H1 (cell line): ENCODE results near the gene TFCP2L1. TPM values are rescaled to one million over a fixed set of nuclear protein-coding genes. Genes with fewer than 3 reads are reported as not detected.

Experiments used
- CTCF ChIA-PET: fragments of 300-600 bp; sonication (Branson Sonifier 250); formaldehyde crosslinking; loops from one replicate; lab custom pipeline; 2021; ENCODE audit not compliant: partially characterized antibody; lab: Charles Lee
- POLR2A ChIA-PET: fragments of 300-600 bp; sonication (Branson Sonifier 250); formaldehyde crosslinking; loops from one replicate; lab custom pipeline; 2021; ENCODE audit warnings: inconsistent platforms; ENCODE audit not compliant: partially characterized antibody; lab: Charles Lee
- DNase-seq, 2 experiments: peaks; one replicate each; pipeline versions ENCODE4 v3.0.0 to v3.0.0-alpha.2; 2010 to 2022; ENCODE audit warnings: low spot score in 2 of 2, low read depth in 1 of 2, mixed read lengths in 1 of 2
- FAIRE-seq: peaks from 2 replicates; lab custom pipeline; 2011; peaks lifted over from hg19 to GRCh38; lab: Jason Lieb, UNC
- H2AFZ ChIP-seq: 2 replicates; pipeline ENCODE4 v1.8.1; 2012; ENCODE audit warnings: low read length, inconsistent platforms
- H2AK5ac ChIP-seq: 2 replicates; pipeline ENCODE4 v1.6.1; 2013; ENCODE audit warnings: low read depth, low read length
- H2BK120ac ChIP-seq: replicated peaks from 2 replicates; pipeline ENCODE3; 2013; ENCODE audit warnings: low read depth, low read length, inconsistent platforms
- H2BK12ac ChIP-seq: 2 replicates; pipeline ENCODE4 v1.6.1; 2013; ENCODE audit warnings: low read depth, low read length
- H2BK15ac ChIP-seq: 2 replicates; pipeline ENCODE4 v1.6.1; 2013; ENCODE audit warnings: low read length
- H2BK20ac ChIP-seq: 2 replicates; pipeline ENCODE4 v1.6.1; 2013; ENCODE audit warnings: low read length
- H2BK5ac ChIP-seq: 2 replicates; pipeline ENCODE4 v1.6.1; 2013; ENCODE audit warnings: low read depth, low read length
- H3K14ac ChIP-seq: 2 replicates; pipeline ENCODE4 v1.6.1; 2013; ENCODE audit warnings: inconsistent platforms; ENCODE audit not compliant: insufficient read length
- H3K18ac ChIP-seq: 2 replicates; pipeline ENCODE4 v1.6.1; 2013; ENCODE audit warnings: low read length; ENCODE audit errors: extremely low read depth
- H3K23ac ChIP-seq: 2 replicates; pipeline ENCODE4 v1.6.1; 2013; ENCODE audit warnings: inconsistent platforms; ENCODE audit not compliant: insufficient read length
- H3K23me2 ChIP-seq: 2 replicates; pipeline ENCODE4 v1.6.1; 2013; ENCODE audit warnings: low read depth, low read length
- H3K27ac ChIP-seq: 2 replicates; pipeline ENCODE4 v1.6.1; 2011; ENCODE audit warnings: low read depth, low read length, inconsistent platforms
- H3K27me3 ChIP-seq, 4 experiments: replicated peaks in 1 of 4; 1 replicate in 1 of 4; 2 replicates in 3 of 4; pipeline versions ENCODE4 v1.6.1 to v1.8.1; 2011 to 2013; ENCODE audit warnings: low read length in 3 of 4, mild to moderate bottlenecking in 3 of 4, inconsistent platforms in 2 of 4, mixed read lengths in 2 of 4, moderate library complexity in 1 of 4; ENCODE audit not compliant: control insufficient read depth in 3 of 4, insufficient read depth in 3 of 4; ENCODE audit errors: extremely low read depth in 1 of 4
- H3K36me3 ChIP-seq, 4 experiments: 2 replicates each; pipeline versions ENCODE4 v1.6.1 to v1.8.1; 2011 to 2013; ENCODE audit warnings: mild to moderate bottlenecking in 4 of 4, low read length in 3 of 4, moderate library complexity in 2 of 4, control low read depth in 1 of 4, inconsistent platforms in 1 of 4; ENCODE audit not compliant: insufficient read depth in 4 of 4, control insufficient read depth in 2 of 4
- H3K4ac ChIP-seq: replicated peaks from 2 replicates; pipeline ENCODE3; 2013; ENCODE audit warnings: low read length, low read depth, mixed read lengths, inconsistent platforms; ENCODE audit not compliant: insufficient read length
- H3K4me1 ChIP-seq, 4 experiments: replicated peaks in 1 of 4; 1 replicate in 1 of 4; 2 replicates in 3 of 4; pipeline versions ENCODE4 v1.6.1 to v1.8.1; 2011 to 2013; ENCODE audit warnings: low read length in 3 of 4, inconsistent platforms in 2 of 4, mixed read lengths in 1 of 4; ENCODE audit not compliant: insufficient read depth in 4 of 4, control insufficient read depth in 3 of 4
- H3K4me2 ChIP-seq, 2 experiments: 2 replicates each; pipeline versions ENCODE4 v1.6.1 to v1.8.1; 2011 to 2013; ENCODE audit warnings: low read depth in 2 of 2, low read length in 2 of 2, control low read depth in 1 of 2, inconsistent platforms in 1 of 2, mild to moderate bottlenecking in 1 of 2; ENCODE audit not compliant: insufficient read depth in 1 of 2
- H3K4me3 ChIP-seq, 4 experiments: fragments of 200-600, 300-600 bp in 1 of 4; sonication (generic), shearing (Covaris generic), sonication (Bioruptor Twin) in 1 of 4; 2 replicates each; pipeline versions ENCODE4 v1.5.1 to v1.8.1; 2011 to 2016; ENCODE audit warnings: low read length in 4 of 4, low read depth in 3 of 4, control low read depth in 2 of 4, inconsistent platforms in 2 of 4, mild to moderate bottlenecking in 2 of 4, mixed read lengths in 1 of 4, moderate library complexity in 1 of 4; ENCODE audit not compliant: insufficient read depth in 2 of 4; ENCODE audit errors: extremely low read depth in 1 of 4
- H3K56ac ChIP-seq: replicated peaks from 2 replicates; pipeline ENCODE3; 2013; ENCODE audit warnings: low read depth, mild to moderate bottlenecking, mixed read lengths, low read length, inconsistent platforms; ENCODE audit not compliant: insufficient read length
- H3K79me1 ChIP-seq: 2 replicates; pipeline ENCODE4 v1.6.1; 2013; ENCODE audit warnings: low read depth, low read length, control low read depth
- H3K79me2 ChIP-seq, 2 experiments: 2 replicates each; pipeline versions ENCODE4 v1.6.1 to v1.8.1; 2012 to 2013; ENCODE audit warnings: low read length in 2 of 2, mild to moderate bottlenecking in 2 of 2, inconsistent platforms in 1 of 2; ENCODE audit not compliant: insufficient read depth in 2 of 2, control insufficient read depth in 1 of 2
- H3K9ac ChIP-seq, 4 experiments: replicated peaks in 1 of 4; 1 replicate in 1 of 4; 2 replicates in 3 of 4; pipeline versions ENCODE4 v1.6.1 to v1.8.1; 2011 to 2013; ENCODE audit warnings: low read depth in 3 of 4, low read length in 3 of 4, control low read depth in 2 of 4, mild to moderate bottlenecking in 2 of 4, moderate library complexity in 2 of 4, inconsistent platforms in 1 of 4; ENCODE audit errors: extremely low read depth in 1 of 4
- H3K9me3 ChIP-seq, 2 experiments: 2 replicates each; pipeline versions ENCODE4 v1.6.1 to v1.8.1; 2012 to 2013; ENCODE audit warnings: mild to moderate bottlenecking in 2 of 2, moderate library complexity in 2 of 2, control low read depth in 1 of 2, inconsistent platforms in 1 of 2, low read depth in 1 of 2, low read length in 1 of 2, mixed read lengths in 1 of 2; ENCODE audit not compliant: insufficient read depth in 2 of 2
- H4K20me1 ChIP-seq, 2 experiments: replicated peaks in 1 of 2; 2 replicates each; pipeline versions ENCODE3 to v1.8.1; 2011 to 2013; ENCODE audit warnings: inconsistent platforms in 2 of 2, low read length in 2 of 2, mild to moderate bottlenecking in 1 of 2; ENCODE audit not compliant: insufficient read depth in 2 of 2, control insufficient read depth in 1 of 2
- H4K5ac ChIP-seq: 2 replicates; pipeline ENCODE4 v1.6.1; 2013; ENCODE audit warnings: low read length, low read depth, mixed read lengths, inconsistent platforms; ENCODE audit not compliant: insufficient read length
- H4K8ac ChIP-seq: 2 replicates; pipeline ENCODE4 v1.8.0; 2013; ENCODE audit warnings: mild to moderate bottlenecking, moderate library complexity, low read length, inconsistent platforms; ENCODE audit not compliant: insufficient read depth; ENCODE audit errors: extremely low read depth
- H4K91ac ChIP-seq: replicated peaks from 2 replicates; pipeline ENCODE3; 2013; ENCODE audit warnings: low read length, mixed read lengths, inconsistent platforms; ENCODE audit not compliant: insufficient read length
- BRCA1 ChIP-seq: IDR thresholded peaks from 2 replicates; pipeline ENCODE4 v1.6.1; 2012; ENCODE audit warnings: low read depth, low read length, improper control_type of control experiment
- CHD2 ChIP-seq: IDR thresholded peaks from 2 replicates; pipeline ENCODE4 v1.6.1; 2012; ENCODE audit warnings: low read length, improper control_type of control experiment
- JUND ChIP-seq: IDR thresholded peaks from 2 replicates; pipeline ENCODE4 v1.6.1; 2011; ENCODE audit warnings: mild to moderate bottlenecking, improper control_type of control experiment, low read length
- KDM4A ChIP-seq: IDR thresholded peaks from one replicate; pipeline ENCODE4 v1.7.1; 2012; ENCODE audit warnings: low read depth, mild to moderate bottlenecking, moderate library complexity, low read length, inconsistent platforms; ENCODE audit not compliant: severe bottlenecking
- NANOG ChIP-seq: IDR thresholded peaks from 2 replicates; pipeline ENCODE4 v1.6.1; 2011; ENCODE audit warnings: low read length, low read depth, mild to moderate bottlenecking, inconsistent platforms; ENCODE audit not compliant: insufficient read depth, poor library complexity, severe bottlenecking
- POLR2A ChIP-seq, 2 experiments: IDR thresholded peaks; 1 replicate in 1 of 2; 2 replicates in 1 of 2; pipeline ENCODE4 v1.6.1; 2011; ENCODE audit warnings: low read depth in 2 of 2, low read length in 2 of 2, mild to moderate bottlenecking in 2 of 2; ENCODE audit errors: control extremely low read depth in 1 of 2
- RBBP5 ChIP-seq: IDR thresholded peaks from 2 replicates; pipeline ENCODE4 v1.7.1; 2012; ENCODE audit warnings: low read depth, mild to moderate bottlenecking, inconsistent platforms, low read length, moderate library complexity, borderline replicate concordance
- SP2 ChIP-seq: IDR thresholded peaks from 2 replicates; pipeline ENCODE4 v1.6.1; 2012; ENCODE audit warnings: mild to moderate bottlenecking, low read length, inconsistent platforms
- SRF ChIP-seq: IDR thresholded peaks from 2 replicates; pipeline ENCODE4 v1.6.1; 2011; ENCODE audit warnings: mild to moderate bottlenecking, low read depth, low read length, moderate library complexity
- ZNF274 ChIP-seq: IDR thresholded peaks from 2 replicates; pipeline ENCODE4 v1.7.0; 2012; ENCODE audit warnings: low read length, borderline replicate concordance; ENCODE audit errors: extremely low read depth
- WGBS, 2 experiments: shearing (Covaris generic) in 1 of 2; methylation state at CpG; one replicate each; pipeline versions ENCODE4 v1.1.6 to v1.1.7; 2013 to 2015; ENCODE audit warnings: low lambda C conversion rate in 2 of 2, mixed read lengths in 2 of 2, inconsistent platforms in 1 of 2, low coverage in 1 of 2, missing lambda C conversion rate in 1 of 2; ENCODE audit not compliant: insufficient replicate concordance in 2 of 2, insufficient coverage in 1 of 2, insufficient read length in 1 of 2; ENCODE audit errors: extremely low coverage in 1 of 2, missing lambda C conversion rate in 1 of 2; 5-methylcytosine and 5-hydroxymethylcytosine counted together
- polyA plus RNA-seq, 7 experiments: library from polyadenylated mRNA; depleted of rRNA in 3 of 7; stranded (reverse) in 5 of 7; unstranded in 2 of 7; fragments of >200 nt in 5 of 7; fragments of 200-250 nt in 2 of 7; gene quantifications; 1 replicate in 5 of 7; 2 replicates in 1 of 7; 4 replicates in 1 of 7; pipeline versions ENCODE4 v1.2.1 to v1.2.3, GENCODE V29; 2011 to 2013; ENCODE audit warnings: missing spikeins in 2 of 7, mixed read lengths in 2 of 7
- total RNA-seq: library from RNA; stranded (reverse); fragmentation: NEBNext Ultra II Directional; extraction: Animal tissue kit (Norgen Biotek cat#: 25700); gene quantifications from 2 replicates; pipeline ENCODE4 v1.2.1, GENCODE V29; 2021
- TF ChIP-seq, protein P1 (sequence below): IDR thresholded peaks from 2 replicates; pipeline ENCODE4 v1.6.1; 2012; ENCODE audit warnings: inconsistent platforms
- TF ChIP-seq, protein P2 (sequence below), 3 experiments: IDR thresholded peaks; 1 replicate in 2 of 3; 2 replicates in 1 of 3; pipeline versions ENCODE4 v1.5.1 to v1.6.1; 2011; ENCODE audit warnings: low read length in 3 of 3, mild to moderate bottlenecking in 3 of 3, inconsistent platforms in 2 of 3, low read depth in 1 of 3, moderate library complexity in 1 of 3; ENCODE audit not compliant: insufficient read depth in 1 of 3; ENCODE audit errors: control extremely low read depth in 1 of 3

TFCP2L1 gene
- total and polyA plus RNA-seq, 2 of the 8 experiments (the other 6 are each of a cell fraction or from before 2014, with no cell fraction given): 1.5 to 3.8 TPM

DNA sequence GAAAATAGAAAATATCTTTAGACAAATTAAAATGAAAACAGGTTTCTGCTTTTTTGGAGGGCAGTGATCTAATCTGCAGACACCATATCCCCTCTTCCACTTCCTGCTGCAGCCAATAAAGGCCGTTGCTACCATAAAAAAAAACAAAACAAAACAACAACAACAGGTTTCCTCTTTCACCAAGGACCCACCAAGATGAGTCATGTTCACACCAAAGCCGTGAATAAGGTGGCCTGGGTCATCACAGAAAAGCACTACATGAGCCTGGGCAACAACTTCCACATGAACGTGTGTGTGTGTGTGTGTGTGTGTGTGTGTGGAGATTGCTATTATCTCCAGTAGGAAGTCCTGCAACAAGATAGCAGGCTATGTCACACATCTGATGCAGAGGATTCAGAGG is 24.8 kb upstream of the TFCP2L1 start:
- POLR2A ChIA-PET: no interaction called here
- no peaks in the 10 kb centered on the region for H3K4me1 ChIP-seq
- H4K5ac ChIP-seq: no peak overlapping the region
- no peak for DNase-seq
- no peak overlapping the region for H2AK5ac ChIP-seq
- TF ChIP-seq CHD2 (no peak), SRF (no peak), POLR2A (IDR thresholded peaks at IDR 0.05; ENCODE audit: control extremely low read depth in 1 of 2, low read depth in 2 of 2, low read length in 2 of 2) (no peak), JUND (no peak), NANOG (no peak), SP2 (no peak), BRCA1 (no peak), RBBP5 (no peak), KDM4A (no peak), ZNF274 (no peak)
- TF ChIP-seq, protein P1, sequence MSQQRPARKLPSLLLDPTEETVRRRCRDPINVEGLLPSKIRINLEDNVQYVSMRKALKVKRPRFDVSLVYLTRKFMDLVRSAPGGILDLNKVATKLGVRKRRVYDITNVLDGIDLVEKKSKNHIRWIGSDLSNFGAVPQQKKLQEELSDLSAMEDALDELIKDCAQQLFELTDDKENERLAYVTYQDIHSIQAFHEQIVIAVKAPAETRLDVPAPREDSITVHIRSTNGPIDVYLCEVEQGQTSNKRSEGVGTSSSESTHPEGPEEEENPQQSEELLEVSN: no peak
- TF ChIP-seq, protein P2, sequence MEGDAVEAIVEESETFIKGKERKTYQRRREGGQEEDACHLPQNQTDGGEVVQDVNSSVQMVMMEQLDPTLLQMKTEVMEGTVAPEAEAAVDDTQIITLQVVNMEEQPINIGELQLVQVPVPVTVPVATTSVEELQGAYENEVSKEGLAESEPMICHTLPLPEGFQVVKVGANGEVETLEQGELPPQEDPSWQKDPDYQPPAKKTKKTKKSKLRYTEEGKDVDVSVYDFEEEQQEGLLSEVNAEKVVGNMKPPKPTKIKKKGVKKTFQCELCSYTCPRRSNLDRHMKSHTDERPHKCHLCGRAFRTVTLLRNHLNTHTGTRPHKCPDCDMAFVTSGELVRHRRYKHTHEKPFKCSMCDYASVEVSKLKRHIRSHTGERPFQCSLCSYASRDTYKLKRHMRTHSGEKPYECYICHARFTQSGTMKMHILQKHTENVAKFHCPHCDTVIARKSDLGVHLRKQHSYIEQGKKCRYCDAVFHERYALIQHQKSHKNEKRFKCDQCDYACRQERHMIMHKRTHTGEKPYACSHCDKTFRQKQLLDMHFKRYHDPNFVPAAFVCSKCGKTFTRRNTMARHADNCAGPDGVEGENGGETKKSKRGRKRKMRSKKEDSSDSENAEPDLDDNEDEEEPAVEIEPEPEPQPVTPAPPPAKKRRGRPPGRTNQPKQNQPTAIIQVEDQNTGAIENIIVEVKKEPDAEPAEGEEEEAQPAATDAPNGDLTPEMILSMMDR (IDR thresholded peaks at IDR 0.05; ENCODE audit: control extremely low read depth in 1 of 3, insufficient read depth in 1 of 3, low read depth in 1 of 3, low read length in 3 of 3): no peak
- TF ChIP-seq, all 59 proteins: peak for 0
- no peak overlapping the region for H2BK12ac ChIP-seq
- no peak overlapping the region for H3K14ac ChIP-seq
- H2BK120ac ChIP-seq: no peak overlapping the region
- H3K4me3 ChIP-seq: no peak overlapping the region
- H3K27me3 ChIP-seq: no peaks in the 10 kb centered on the region
- H4K20me1 ChIP-seq: no peaks in the 10 kb centered on the region
- H3K56ac ChIP-seq: no peak overlapping the region
- H3K79me1 ChIP-seq: no peaks in the 10 kb centered on the region
- H3K79me2 ChIP-seq: no peaks in the 10 kb centered on the region
- FAIRE-seq: no peak
- no peak overlapping the region for H4K8ac ChIP-seq
- H3K23me2 ChIP-seq: no peaks in the 10 kb centered on the region; the same call in 1 of the 2 replicates
- H3K27ac ChIP-seq: no peak overlapping the region
- WGBS, 2 experiments: 84% methylated on average over 3 of the region's 3 CpGs; no CpG with 5 or more reads in 1 of the 2 experiments
- no peak overlapping the region for H2AFZ ChIP-seq
- no peak overlapping the region for H3K4me2 ChIP-seq
- H3K4ac ChIP-seq: no peak overlapping the region
- H2BK15ac ChIP-seq: no peak overlapping the region
- no peak overlapping the region for H4K91ac ChIP-seq
- no peak overlapping the region for H3K9ac ChIP-seq
- no peak overlapping the region for H3K23ac ChIP-seq
- no peaks in the 10 kb centered on the region for H3K36me3 ChIP-seq
- CTCF ChIA-PET: no interaction called here
- no peak overlapping the region for H2BK5ac ChIP-seq
- no peak overlapping the region for H3K18ac ChIP-seq
- H2BK20ac ChIP-seq: no peak overlapping the region
- H3K9me3 ChIP-seq: no peaks in the 10 kb centered on the region
